Uterus (tissue), 2 donors: ENCODE results near the gene ATP8A2.

Source experiments
- CTCF ChIP-seq, 4 experiments: fragments of 200-600 bp in 2 of 4; fragments of 450-650 bp in 2 of 4; sonication (generic) in 2 of 4; IDR thresholded peaks; one replicate each; pipeline ENCODE4 v1.5.1; 2016 to 2019; ENCODE audit warnings: antibody characterized with exemption in 4 of 4, mild to moderate bottlenecking in 2 of 4, moderate library complexity in 1 of 4
- POLR2A ChIP-seq, 2 donors: fragments of 450-650 bp; IDR thresholded peaks; one replicate each; pipeline ENCODE4 v1.6.1; 2016; ENCODE audit warnings: antibody characterized with exemption in 2 of 2, mild to moderate bottlenecking in 1 of 2, moderate library complexity in 1 of 2

DNA sequence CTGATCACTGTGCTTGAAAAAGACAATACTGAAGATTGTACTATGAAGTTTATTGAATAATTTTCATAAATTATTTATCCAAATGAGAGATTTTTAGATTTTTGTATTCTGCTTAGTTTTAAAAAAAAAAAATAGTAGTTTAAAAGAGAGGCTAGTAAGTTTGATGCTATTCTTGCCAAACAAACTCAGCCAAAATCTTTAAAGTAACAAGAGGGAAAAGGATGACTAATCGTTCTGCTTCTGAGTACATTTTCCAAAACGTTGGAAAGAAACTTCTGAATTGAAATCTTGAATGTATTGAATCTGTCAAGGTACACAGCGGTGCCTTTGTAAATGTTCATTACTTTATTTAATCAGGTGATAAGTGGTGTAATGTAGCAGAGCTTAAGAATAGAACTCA is 35.9 kb upstream of the ATP8A2 start:
- no peak for TF ChIP-seq POLR2A (IDR thresholded peaks at IDR 0.05)
- TF ChIP-seq CTCF (IDR thresholded peaks at IDR 0.05): no peak
